ENCODE results near the gene IARS2. TPM values are rescaled to one million over a fixed set of nuclear protein-coding genes. Genes with fewer than 3 reads are reported as not detected.
A peak's percentile ranks its signal among the peaks of the same experiment; 100 is the strongest.

IARS2 gene
- total and polyA plus RNA-seq, 2 donors (not counting 1 experiment from before 2014, with no cell fraction given) = 8.8 to 35.6 TPM

GRCh38 chr1:220046052-220046930 lies 47.6 kb upstream of the IARS2 start, which contains the start of gene EPRS1:
EPRS1 (minus strand) TSS chr1:220046505; CDS start chr1:220046388, 117 bp downstream.
- H3K36me3 ChIP-seq (replicated peaks in 1 of 2; ENCODE audit: control extremely low read depth in 1 of 2, control insufficient read depth in 1 of 2, extremely low read depth in 1 of 2, insufficient read depth in 2 of 2, low read length in 1 of 2) = peaks cover 0 to under 1% of the 10 kb centered on the region in 2 experiments
- H3K27me3 ChIP-seq (replicated peaks in 1 of 4; ENCODE audit: control extremely low read depth in 1 of 4, control insufficient read depth in 3 of 4, insufficient read depth in 4 of 4, low read length in 3 of 4) = no peaks in the 10 kb centered on the region
- H3K79me2 ChIP-seq (ENCODE audit: control insufficient read depth, insufficient read depth, low read length) = peaks cover 46% of the 10 kb centered on the region
- H2AFZ ChIP-seq (ENCODE audit: insufficient read depth, low read depth, low read length, poor library complexity, severe bottlenecking) = peak within 1 kb of the TSS; percentile 95
- H3K9ac ChIP-seq (ENCODE audit: low read length) = peak within 1 kb of the TSS; percentile 92
- Mint-ChIP-seq H3K4me3 (peak within 1 kb of the TSS; percentile 90), H3K4me1 (peaks cover 27% of the 10 kb centered on the region), H3K27ac (peak within 1 kb of the TSS; percentile 90), H3K27me3 (no peaks in the 10 kb centered on the region), H3K9me3 (ENCODE audit: insufficient read depth) (no peaks in the 10 kb centered on the region)
- ATAC-seq (ENCODE audit: low read depth) = peak; percentile 99
- peaks cover 9 to 16% of the 10 kb centered on the region in 2 donors for H3K4me1 ChIP-seq (ENCODE audit: control insufficient read depth in 2 of 2, insufficient read depth in 2 of 2, low read length in 2 of 2)
- intact Hi-C loops (cut with micrococcal nuclease) = loop anchor here (1.0 to 5.0 kb wide), 5 partner anchors 43 to 874 kb away; partner anchors contain the start of genes BPNT1, IARS2, LYPLAL1 and RAB3GAP2
- TF ChIP-seq CTCF (IDR thresholded peaks at IDR 0.05) (peak; percentile 78), EZH2 (IDR thresholded peaks at IDR 0.05; ENCODE audit: borderline replicate concordance, insufficient read depth, low read depth, low read length, poor library complexity, severe bottlenecking) (no peak)
- peak within 1 kb of the TSS; percentile 71 to 97 (median 94) for H3K4me3 ChIP-seq (ENCODE audit: control extremely low read depth in 1 of 5, extremely low read depth in 1 of 5, insufficient read depth in 1 of 5, low read depth in 2 of 5, low read length in 4 of 5)
- peak within 1 kb of the TSS; percentile 64 to 83 for H3K27ac ChIP-seq (ENCODE audit: low read length in 2 of 2)
- H3K4me2 ChIP-seq (replicated peaks; ENCODE audit: low read depth, low read length, poor library complexity, severe bottlenecking) = peak within 1 kb of the TSS; percentile 79
- no peaks in the 10 kb centered on the region for H4K20me1 ChIP-seq (ENCODE audit: control insufficient read depth, insufficient read depth, low read length, poor library complexity, severe bottlenecking)
- POLR2A ChIA-PET = interaction anchor here (0.7 to 0.9 kb wide), 2 partner anchors 44 to 1024 kb away, joined by 5 read pairs; partner anchors contain the start of gene BPNT1
- CTCF ChIA-PET = interaction anchor here (0.7 to 1.0 kb wide), 4 partner anchors 44 to 65 kb away, joined by 3 to 5 read pairs (median 3); partner anchors contain the start of gene IARS2
- DNase-seq = peak; percentile 98
- WGBS (ENCODE audit: insufficient coverage) = under 1% methylated on average over 62 of the region's 71 CpGs
- no peaks in the 10 kb centered on the region for H3K9me3 ChIP-seq (ENCODE audit: control extremely low read depth in 1 of 3, control insufficient read depth in 2 of 3, insufficient read depth in 1 of 3, low read length in 2 of 3)

- Mint-ChIP-seq H3K27me3 (no peaks in the 10 kb centered on the region), H3K27ac (no peak overlapping the region), H3K4me3 (no peak overlapping the region), H3K9me3 (ENCODE audit: insufficient read depth) (no peaks in the 10 kb centered on the region), H3K4me1 (no peaks in the 10 kb centered on the region)
- ATAC-seq (ENCODE audit: low read depth) = no peak
- H3K9me3 ChIP-seq (ENCODE audit: control extremely low read depth in 1 of 3, control insufficient read depth in 2 of 3, insufficient read depth in 1 of 3, low read length in 2 of 3) = no peaks in the 10 kb centered on the region
- no peaks in the 10 kb centered on the region for H3K4me1 ChIP-seq (ENCODE audit: control insufficient read depth in 2 of 2, insufficient read depth in 2 of 2, low read length in 2 of 2)
- no CpG with 5 or more reads among the region's 1 CpG for WGBS (ENCODE audit: insufficient coverage)
- no peak for DNase-seq
- TF ChIP-seq EZH2 (IDR thresholded peaks at IDR 0.05; ENCODE audit: borderline replicate concordance, insufficient read depth, low read depth, low read length, poor library complexity, severe bottlenecking) = no peak
- TF ChIP-seq CTCF (IDR thresholded peaks at IDR 0.05) = no peak
- peaks cover 2 to 20% of the 10 kb centered on the region in 2 experiments for H3K36me3 ChIP-seq (replicated peaks in 1 of 2; ENCODE audit: control extremely low read depth in 1 of 2, control insufficient read depth in 1 of 2, extremely low read depth in 1 of 2, insufficient read depth in 2 of 2, low read length in 1 of 2)
- CTCF ChIA-PET = no interaction called here
- no peaks in the 10 kb centered on the region for H3K79me2 ChIP-seq (ENCODE audit: control insufficient read depth, insufficient read depth, low read length)
- H3K4me2 ChIP-seq (replicated peaks; ENCODE audit: low read depth, low read length, poor library complexity, severe bottlenecking) = no peak overlapping the region
- no peaks in the 10 kb centered on the region for H3K27me3 ChIP-seq (replicated peaks in 1 of 4; ENCODE audit: control extremely low read depth in 1 of 4, control insufficient read depth in 3 of 4, insufficient read depth in 4 of 4, low read length in 3 of 4)
- no peak overlapping the region for H3K4me3 ChIP-seq (ENCODE audit: control extremely low read depth in 1 of 5, extremely low read depth in 1 of 5, insufficient read depth in 1 of 5, low read depth in 2 of 5, low read length in 4 of 5)
- H4K20me1 ChIP-seq (ENCODE audit: control insufficient read depth, insufficient read depth, low read length, poor library complexity, severe bottlenecking) = no peaks in the 10 kb centered on the region
- no peak overlapping the region for H3K9ac ChIP-seq (ENCODE audit: low read length)
- no peak overlapping the region for H2AFZ ChIP-seq (ENCODE audit: insufficient read depth, low read depth, low read length, poor library complexity, severe bottlenecking)
- POLR2A ChIA-PET = no interaction called here
- H3K27ac ChIP-seq (ENCODE audit: low read length in 2 of 2) = no peak overlapping the region
- intact Hi-C loops (cut with micrococcal nuclease) = no loop called here
These were observed 37.6 kb upstream of the IARS2 start for GRCh38 chr1:220056374-220056773.
